T-helper 22 cell (primary cell): ENCODE data around the gene TMIGD1.
"Not testable (repeated sequence)": the region's sequence is repeated elsewhere in the genome, so short reads cannot be mapped to it uniquely, and the experiment has no call there.

Experiments used
- DNase-seq: peaks from one replicate; pipeline ENCODE4 v3.0.0-alpha.2; 2020; ENCODE audit warnings: low read depth

TMIGD1 gene

DNA sequence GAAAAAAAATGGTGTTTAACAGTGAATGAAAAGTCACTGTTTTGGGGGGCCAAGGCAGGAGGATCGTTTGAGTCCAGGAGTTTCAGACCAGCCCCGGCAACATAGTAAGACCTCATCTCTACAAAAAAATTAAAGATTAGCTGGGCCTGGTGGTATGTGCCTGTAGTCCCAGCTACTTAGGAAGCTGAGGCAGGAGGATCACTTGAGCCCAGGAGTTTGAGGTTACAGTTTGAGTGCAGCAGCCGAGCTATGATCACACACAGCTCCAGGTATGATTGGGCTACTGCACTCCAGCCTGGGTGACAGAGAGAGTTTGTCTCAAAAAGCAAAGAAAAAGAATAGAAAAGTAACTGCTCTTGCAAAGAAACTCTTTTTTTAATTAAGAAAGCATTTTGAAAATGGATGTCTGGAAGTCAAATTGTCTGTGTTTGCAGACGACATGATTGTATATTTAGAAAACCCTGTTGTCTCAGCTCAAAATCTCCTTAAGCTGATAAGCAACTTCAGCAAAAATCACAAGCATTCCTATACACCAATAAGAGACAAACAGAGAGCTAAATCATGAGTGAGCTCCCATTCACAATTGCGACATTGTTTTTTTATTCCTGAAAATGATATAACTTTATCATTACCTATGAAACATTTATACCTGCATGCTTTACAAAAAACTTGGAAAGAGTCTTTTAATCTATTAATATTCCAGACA, 24.4 kb upstream of the TMIGD1 start:
- DNase-seq: no peak

DNA sequence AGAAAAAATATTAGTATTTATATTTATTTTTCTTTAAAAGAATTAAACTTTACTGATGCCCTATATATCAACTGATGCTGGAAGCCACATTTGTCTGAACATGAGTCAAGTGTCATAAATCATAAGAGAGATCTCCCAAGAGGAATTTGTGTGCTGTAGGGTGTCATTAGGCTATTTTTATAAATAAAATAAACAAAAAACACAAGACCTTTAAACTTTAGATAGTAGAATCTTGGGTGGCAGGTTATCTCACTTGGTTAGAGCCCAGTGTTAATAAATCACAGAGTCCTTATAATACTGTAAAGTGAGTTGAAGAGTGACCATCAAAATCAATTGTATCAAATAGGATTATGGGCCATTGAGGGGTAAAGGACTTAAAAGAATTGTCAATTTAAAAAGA, 23.6 kb upstream of the TMIGD1 start:
- DNase-seq: no peak

DNA sequence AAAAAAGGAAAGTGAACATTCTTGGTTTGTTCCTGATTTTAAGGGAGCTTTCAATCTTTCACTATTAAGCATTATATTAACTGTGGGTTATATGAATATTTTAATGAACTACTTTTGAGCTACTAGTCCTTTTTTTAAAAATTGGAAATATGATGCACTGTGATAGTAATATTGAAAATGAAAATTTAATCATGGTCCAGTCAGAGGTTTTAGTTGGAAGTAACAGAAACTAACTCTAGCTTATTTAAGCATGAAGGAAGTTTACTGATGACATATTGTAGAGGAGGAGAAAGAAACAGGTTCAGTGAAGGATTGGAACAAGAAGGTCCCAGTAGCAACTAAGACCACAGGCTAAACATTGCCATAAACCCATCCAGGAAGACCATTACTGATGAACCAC, 20.8 kb upstream of the TMIGD1 start:
- no peak for DNase-seq

DNA sequence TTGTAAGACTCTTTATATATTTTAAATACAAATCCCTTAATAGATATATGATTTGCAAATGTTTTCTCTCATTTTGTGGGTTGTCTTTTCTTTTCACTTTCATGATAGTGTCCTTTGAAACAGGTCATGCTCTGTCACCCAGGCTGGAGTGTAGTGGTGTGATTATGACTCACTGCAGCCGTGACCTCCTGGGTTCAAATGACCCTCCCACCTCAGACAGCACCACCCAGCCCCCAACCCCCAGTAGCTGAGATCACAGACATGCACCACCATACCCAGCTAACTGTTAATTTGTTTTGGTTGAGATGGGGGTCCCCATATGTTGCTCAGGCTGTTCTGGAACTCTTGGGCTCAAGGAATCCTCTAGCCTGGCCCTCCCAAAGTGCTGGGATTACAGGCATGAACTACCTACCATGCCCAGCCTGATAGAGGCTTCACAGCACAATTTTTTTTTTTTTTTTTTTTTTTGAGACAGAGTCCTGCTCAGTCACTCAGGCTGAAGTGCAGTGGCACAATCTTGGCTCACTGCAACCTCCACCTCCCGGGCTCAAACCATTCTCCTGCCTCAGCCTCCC, 18.5 kb upstream of the TMIGD1 start:
- no peak for DNase-seq

DNA sequence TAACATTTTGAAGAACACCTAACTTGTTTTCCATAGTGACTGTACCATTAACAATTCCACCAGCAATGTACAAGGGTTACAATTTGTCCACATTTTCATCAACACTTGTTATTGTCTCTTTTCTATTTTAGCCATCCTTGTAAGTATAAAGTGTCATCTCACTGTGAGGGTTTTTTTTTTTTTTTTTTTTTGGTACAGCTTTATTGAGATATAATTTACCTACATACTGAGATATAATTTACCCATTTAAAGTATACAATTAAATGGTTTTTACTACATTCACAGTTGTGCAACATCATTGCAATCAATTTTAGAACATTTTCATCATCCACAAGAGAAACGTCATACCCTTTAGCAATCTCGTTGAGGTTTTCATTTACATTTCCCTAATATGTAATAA, 17.9 kb upstream of the TMIGD1 start:
- no peak for DNase-seq

DNA sequence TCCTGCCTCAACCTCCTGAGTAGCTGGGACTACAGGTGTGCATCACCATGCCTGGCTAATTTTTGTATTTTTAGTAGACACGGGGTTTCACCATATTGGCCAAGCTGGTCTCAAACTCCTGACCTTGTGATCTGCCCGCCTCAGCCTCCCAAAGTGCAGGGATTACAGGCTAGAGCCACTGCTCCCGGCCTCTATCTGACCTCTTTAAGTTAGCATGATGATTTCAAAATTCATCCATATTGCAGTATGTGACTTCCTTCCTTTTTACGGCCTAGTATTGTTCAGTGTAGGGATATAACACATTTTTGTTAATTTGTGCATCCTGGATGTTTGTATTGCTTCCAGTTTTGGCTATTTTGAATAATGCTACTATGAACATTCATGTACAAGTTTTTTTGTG, 17.4 kb upstream of the TMIGD1 start:
- DNase-seq: not testable (repeated sequence)

DNA sequence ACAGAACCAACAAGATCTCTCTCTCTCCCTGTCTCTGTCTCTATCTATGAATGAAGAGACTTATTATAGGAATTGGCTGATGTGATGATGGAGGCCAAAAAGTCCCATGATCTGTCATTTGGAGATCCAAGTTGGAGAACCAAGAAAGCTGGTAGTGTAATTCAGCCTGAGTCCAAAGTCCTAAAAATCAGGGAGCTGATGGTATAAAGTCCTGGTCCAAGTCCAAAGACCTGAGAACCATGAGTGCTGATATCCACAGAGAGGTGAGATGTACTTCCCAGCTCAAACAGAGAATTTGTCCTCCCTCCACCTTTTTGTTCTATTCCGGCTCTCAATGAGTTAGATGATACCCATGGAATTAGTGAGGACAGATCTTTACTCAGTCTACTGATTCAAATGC, 15.4 kb upstream of the TMIGD1 start:
- no peak for DNase-seq

GRCh38 chr17:30347488-30347887, 13.6 kb upstream of the TMIGD1 start:
- DNase-seq: no peak

DNA sequence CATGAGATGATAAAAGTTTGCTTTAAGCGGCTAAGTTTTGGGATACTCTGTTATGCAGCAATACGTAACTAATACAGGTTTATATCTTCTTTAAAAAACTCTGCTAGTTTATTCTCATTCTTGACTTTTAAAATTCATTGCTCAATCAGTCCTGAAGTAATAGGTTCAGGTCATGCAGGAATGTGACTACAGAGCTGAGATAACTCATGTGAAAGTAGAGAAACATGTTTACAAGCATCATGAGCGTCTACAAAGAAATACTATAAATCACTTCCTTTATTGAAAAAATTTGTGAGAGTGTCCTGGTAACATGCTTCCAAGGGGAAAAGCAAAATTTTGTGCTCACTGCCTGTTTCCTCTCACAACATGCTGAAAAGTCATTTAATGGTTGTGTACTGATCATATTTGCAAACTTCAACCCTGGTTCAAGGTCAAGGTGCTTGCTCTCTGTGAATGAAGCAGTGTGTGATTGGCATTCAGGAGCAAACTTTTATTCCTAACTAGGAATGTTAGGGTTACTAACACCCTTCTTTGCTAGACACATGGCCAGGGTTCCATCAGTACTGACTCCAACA, 12.5 kb upstream of the TMIGD1 start:
- no peak for DNase-seq

- no peak for DNase-seq
These were observed 11.7 kb upstream of the TMIGD1 start for GRCh38 chr17:30345527-30346075.

DNA sequence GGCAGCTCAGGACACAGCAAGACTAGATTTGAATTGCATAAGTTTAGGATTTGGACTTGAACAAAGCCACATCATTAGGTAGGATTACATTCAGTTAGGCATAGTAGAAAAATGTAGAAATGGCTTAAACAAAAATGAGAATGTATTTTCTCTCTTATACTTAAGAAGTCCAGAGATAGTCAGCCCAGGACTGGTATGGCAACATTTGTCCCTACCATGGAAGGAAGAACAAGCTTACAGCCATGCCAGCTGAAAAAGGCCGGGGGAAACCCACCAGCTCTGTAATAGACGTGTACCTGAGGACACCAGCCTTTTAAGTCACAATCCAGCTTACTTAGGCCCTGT, 11.2 kb upstream of the TMIGD1 start:
- no peak for DNase-seq

DNA sequence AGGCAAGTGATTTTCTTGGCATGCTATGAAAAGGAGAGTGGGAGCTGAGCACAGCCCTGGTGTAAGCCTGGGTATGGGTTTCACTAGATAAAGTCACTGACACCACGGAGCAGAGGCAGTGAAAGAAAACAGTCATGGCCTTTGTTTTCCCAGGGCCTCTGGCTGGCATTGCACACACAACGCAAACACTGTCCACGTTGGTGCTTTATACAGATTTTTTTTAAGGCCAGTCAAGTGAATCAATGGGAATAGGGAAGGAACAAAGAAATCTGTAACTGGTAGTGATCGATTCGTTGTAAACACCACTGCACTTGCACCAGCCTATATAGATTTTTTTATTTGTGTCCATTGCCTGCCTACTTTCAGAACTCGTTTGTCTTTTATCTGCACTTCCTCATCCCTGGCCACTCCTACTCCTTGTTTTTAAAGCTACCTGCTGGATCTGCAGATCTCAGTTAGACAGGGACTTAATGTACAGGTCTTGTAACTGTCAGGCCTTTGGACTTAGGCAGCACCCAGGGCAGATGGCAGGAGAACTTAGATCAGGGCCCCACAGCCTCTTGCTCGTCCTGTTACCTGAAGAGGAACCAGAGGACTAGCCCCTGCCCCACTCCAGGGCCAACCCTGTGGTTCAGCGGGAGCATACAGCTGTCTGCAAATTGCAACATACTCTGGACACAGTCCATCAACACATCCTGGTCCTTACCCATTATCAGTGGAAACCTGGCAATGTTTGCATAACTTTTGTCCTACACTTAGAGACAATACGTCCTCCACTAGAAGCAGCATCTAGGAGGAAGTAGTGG, 10.6 kb upstream of the TMIGD1 start:
- DNase-seq: no peak

DNA sequence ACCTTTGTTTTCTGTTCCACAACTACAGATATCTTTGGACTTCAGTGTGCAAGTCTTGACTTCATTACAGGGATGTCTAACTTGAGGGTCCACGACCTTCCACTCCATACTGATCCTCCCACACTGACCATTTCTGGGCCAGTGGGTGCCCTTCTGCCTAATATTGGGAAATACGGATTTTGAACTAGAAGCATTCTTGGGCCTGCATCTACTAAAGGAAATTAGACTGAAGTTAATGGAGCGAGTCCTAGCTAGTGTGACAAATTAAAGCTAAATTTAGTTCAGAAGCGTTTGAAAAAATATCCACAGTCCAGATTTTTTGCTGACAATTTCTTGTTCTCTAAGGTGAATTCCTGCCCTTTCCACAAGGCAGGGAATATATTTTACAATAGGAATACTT, 9.9 kb upstream of the TMIGD1 start:
- DNase-seq: no peak

GRCh38 chr17:30343244-30343643, 9.4 kb upstream of the TMIGD1 start:
- not testable (repeated sequence) for DNase-seq

DNA sequence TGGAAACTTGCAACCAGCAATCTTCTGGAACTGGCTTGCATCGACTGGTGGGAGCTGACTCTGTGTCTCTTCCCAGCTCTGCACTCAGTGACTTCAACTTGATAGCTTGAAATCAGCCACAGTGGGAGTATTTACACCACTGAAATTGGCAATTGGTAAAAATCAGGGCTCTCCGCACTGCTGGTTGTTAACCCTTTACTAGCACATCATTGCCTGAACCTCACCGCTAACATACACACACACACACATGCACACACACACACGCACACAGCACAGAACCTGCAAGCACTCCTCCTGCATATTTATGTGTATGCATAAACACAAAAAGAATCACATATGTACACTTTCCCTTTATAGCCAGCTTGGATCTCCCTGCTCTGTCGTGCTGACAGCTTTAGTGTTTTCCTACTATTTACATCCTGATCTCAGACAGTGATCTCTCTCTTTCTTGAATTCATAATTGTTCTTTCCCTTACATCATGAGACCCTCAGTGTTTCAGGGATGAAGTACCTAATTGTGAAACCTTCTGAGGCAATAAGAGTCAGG, 7.9 kb upstream of the TMIGD1 start:
- no peak for DNase-seq

- DNase-seq: no peak
These were observed 7.0 kb upstream of the TMIGD1 start for GRCh38 chr17:30340801-30341356.

DNA sequence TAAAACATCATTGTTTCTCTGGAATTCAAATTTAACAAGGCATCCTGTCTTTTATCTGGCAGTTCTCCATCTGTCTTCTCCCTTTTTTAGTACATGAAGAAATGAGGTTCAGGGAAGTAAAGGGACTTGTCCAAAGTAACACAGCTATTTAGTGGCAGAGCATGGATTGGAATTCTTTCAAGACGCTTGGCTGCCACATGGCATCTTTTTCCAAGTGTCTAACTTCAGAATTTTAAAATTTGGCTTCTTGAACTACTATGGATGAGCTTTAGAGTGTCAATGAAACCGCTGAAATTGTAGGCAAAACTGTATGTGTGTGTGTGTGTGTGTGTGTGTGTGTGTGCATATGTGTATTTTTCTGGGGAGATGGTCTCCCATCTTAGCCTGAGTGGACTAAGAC, 5.2 kb upstream of the TMIGD1 start:
- DNase-seq: no peak

DNA sequence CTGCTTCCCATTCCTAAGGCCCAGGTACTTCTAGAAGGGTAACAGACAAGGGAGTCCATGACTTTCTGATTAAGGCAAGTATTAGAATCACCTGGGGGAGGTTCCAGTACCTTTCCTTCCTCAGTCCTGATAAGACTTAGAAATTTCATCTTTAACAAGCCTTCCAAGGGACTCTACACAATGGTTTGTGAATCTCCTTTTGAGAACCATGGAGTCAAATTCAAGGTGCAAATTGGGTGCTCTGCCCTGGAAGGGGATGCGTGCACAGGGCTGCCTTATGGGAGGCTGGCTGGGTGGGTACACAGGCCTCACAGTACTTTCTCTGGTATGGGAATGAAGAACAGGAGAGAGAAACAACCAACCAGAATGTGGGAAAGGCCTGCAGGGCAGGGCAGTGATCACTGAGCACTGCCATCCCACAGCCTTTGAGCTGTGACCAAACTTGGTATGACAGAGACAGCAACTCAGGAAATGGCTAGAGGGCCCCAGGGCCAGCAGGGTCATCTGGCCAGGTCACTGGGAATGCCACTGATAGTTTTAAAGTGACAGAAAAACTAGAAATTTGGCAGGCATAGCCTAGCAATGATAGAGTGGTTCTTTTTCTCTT, 3.6 kb upstream of the TMIGD1 start:
- DNase-seq: no peak

DNA sequence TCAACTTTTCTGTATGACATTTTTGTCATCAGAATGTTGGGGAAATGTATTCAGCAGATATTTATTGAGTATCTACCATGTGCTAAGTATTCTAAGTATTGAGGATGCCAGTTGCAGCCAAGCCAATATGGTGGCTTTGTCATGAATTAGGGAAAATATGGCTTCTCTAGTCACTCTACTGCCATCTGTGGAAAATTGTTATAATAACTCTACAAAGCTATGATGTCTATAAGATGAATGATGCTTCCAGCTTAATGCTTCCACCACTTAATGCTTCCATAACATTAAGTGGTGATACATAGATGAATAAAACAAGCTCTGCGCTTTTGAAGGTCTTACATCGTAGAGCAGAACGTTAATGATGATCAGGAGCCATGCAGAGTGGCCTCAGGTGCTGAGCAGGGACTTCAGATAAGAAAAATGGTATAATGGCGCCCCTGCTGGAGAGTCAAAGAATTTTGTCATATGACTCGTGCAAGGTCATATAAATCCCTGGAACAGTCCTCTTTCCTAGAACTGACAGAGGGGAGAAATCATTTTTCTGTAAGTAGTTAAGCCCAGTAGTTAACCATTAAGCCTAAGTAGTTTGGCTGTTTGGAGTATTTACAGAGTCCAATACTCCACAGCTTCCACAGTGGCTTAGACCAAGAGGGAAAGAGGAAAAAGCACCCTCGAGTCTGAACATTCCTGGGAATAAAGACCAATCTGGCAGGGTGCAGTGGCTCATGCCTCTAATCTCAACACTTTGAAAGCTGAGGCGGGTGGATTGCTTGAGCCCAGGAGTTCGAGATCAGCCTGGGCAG, 2.7 kb upstream of the TMIGD1 start:
- DNase-seq: peak; percentile 20

DNA sequence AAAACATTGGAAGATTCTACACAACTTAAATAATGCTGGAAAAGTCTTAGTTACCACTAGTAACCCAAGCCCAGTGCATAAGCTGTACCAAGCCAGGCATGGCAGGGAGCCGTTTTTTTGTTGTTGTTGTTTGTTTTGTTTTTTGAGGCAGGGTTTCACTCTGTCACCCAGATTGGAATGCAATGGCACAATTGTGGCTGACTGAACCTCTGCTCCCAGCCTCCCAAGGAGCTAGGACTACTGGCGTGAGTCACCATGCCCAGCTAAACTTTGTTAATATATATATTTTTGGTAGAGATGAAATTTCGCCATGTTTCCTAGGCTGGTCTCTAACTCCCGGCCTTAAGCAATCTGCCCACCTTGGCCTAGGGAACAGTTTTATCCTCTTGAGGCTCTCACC, 564 bp upstream of the TMIGD1 start:
- DNase-seq: no peak

GRCh38 chr17:30332057-30332542, 1.8 kb downstream of the TMIGD1 start:
- DNase-seq: peak; percentile 42
